Smooth muscle cell of bladder (primary cell): ENCODE data around the gene DDAH2. TPM values are rescaled to one million over a fixed set of nuclear protein-coding genes. Genes with fewer than 3 reads are reported as not detected.

Source experiments
- total RNA-seq: library from RNA; depleted of rRNA; stranded (reverse); fragments of >200 nt; gene quantifications from 2 replicates; pipeline ENCODE4 v1.2.3, GENCODE V29; 2014

DDAH2 gene
- 74.1 and 102 TPM in 2 replicates for total RNA-seq

GRCh38 chr6:31728767-31729514, at the start of gene DDAH2:
TSS of gene DDAH2 (minus strand) at chr6:31729299. CDS start at chr6:31729161, 138 bp downstream.

GRCh38 chr6:31776989-31777666, 48.0 kb upstream of the DDAH2 start, which contains the start of gene VWA7:
TSS of gene VWA7 (minus strand) at chr6:31777328. CDS start at chr6:31776779, 549 bp downstream.

DNA sequence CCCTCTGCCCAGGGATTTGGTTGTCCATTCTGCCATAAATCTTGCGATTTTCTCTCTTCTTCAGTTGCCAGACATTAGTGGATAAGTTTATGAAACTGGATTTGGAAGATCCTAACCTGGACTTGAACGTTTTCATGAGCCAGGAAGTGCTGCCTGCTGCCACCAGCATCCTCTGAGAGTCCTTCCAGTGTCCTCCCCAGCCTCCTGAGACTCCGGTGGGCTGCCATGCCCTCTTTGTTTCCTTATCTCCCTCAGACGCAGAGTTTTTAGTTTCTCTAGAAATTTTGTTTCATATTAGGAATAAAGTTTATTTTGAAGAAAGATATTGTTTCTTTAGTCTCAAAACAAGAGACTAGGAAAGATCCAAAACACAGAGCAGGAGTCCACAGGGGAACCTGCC, 33.3 kb upstream of the DDAH2 start, which contains the start of gene SAPCD1:
Gene SAPCD1 (plus strand): TSS at position 301 of the 400 bp plus-strand sequence. CDS start 399 bp downstream, outside the sequence.

GRCh38 chr6:31739639-31740396, 10.7 kb upstream of the DDAH2 start, which contains the start of gene MSH5:
TSS of gene MSH5 (plus strand) at chr6:31740005. CDS start at chr6:31740467, 462 bp downstream.

GRCh38 chr6:31736021-31736767, 7.1 kb upstream of the DDAH2 start, which contains the start of gene CLIC1:
TSS of gene CLIC1 (minus strand) at chr6:31736530. CDS start at chr6:31736300, 230 bp downstream.

DNA sequence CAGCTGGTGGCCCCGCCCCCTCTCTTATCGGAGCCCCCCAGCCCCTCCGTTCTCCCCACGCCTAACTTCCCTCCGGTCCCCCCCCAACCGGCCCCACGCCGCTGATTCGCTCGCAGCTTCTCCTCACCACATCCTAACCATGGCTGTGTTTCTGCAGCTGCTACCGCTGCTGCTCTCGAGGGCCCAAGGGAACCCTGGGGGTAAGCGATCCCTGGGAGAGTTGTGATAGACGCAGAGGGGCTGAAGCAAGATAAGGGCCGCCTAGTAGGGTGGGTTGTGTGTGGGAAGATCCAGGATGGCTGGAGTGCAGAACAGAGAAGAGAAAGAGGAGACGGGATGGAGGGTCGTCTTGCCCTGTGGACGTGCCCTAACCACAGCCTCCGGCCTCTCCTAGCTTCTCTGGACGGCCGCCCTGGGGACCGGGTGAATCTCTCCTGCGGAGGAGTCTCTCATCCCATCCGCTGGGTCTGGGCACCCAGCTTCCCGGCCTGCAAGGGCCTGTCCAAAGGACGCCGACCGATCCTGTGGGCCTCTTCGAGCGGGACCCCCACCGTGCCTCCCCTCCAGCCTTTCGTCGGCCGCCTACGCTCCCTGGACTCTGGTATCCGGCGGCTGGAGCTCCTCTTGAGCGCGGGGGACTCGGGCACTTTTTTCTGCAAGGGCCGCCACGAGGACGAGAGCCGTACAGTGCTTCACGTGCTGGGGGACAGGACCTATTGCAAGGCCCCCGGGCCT, 5.7 kb downstream of the DDAH2 start, which contains the start of gene MPIG6B:
Gene MPIG6B (plus strand): TSS at position 129 of the 735 bp plus-strand sequence. CDS start 11 bp downstream, at position 140.

GRCh38 chr6:31721351-31722020, 7.6 kb downstream of the DDAH2 start, which contains the start of gene LY6G6C:
TSS of gene LY6G6C (minus strand) at chr6:31721746. CDS start at chr6:31721679, 67 bp downstream.

GRCh38 chr6:31715022-31715958, 13.8 kb downstream of the DDAH2 start, which contains the start of gene LY6G6D:
TSS of gene LY6G6D (plus strand) at chr6:31715348. CDS start at chr6:31715356, 8 bp downstream.

DNA sequence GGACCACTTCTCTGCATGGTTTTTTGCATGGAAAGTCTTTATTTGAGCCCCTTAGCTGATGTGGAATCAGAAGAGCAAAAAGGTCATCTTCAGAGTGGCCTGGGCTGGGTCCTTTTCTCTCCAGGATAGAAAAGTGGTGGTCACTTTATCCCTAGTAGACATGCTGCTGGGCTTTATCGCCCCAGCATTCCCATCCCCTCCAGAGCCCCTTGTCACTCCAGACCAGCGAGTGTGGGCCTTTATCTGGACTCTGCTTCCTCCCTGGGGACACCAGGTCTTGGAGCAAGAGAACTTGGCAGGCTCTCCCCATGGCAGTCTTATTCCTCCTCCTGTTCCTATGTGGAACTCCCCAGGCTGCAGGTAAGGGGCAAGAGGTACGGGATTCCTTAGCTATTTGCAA, 22.5 kb downstream of the DDAH2 start, which contains the start of gene LY6G6F:
Gene LY6G6F (plus strand): TSS at position 268 of the 400 bp plus-strand sequence. CDS start 41 bp downstream, at position 309.

DNA sequence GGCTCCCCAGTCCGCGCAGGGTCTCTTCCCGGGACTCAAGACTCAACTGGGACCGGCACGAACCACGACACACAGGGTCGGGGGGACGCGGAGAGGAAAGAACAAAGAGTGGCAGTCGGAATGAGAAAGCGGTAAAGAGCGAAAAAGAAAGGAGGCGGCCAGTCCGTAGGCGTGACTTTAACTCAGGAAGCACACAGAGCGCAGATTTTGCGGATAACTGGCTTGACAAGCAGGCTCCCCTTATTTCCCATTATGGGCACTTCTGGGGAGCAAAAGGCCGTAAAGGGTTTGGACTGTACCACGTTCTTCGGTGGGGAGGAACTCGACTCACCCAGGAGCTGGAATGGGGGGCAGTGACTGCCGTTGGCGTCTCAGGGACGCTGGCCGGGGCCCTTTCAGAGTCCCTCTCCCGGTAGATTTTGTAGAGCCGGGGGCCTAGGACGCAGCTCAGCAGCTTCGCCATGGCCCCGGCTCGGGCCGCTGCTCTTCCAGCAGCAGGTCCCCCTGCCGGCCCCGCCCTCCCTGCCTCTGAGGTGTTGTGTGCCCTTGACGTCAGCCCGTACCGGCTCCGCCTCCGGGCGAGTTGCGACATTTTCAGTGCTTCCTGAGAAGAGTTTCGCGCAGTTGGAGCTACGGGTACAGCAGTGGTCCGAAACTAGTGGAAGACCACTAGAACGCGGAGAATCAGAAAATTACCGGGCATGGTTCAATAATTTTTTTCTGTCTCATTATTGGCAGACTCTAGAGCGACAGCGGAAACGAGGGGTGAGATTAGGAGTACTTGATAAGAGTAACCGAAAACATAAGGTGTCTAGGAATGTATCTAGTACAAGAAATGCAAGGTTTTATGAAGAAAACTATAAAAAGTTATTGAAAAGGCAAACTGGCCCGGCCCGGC, 26.0 kb downstream of the DDAH2 start, which contains the start of gene ABHD16A:
Gene ABHD16A (minus strand): TSS at position 506 of the 898 bp plus-strand sequence. CDS start 43 bp downstream, at position 463.

GRCh38 chr6:31680226-31681134, 48.6 kb downstream of the DDAH2 start, which contains the start of gene LY6G5C:
TSS of gene LY6G5C (minus strand) at chr6:31681067. CDS start at chr6:31680373, 694 bp downstream.

Other genes with a start within 250 kb of the DDAH2 start
- gene MICB, start 231.2 kb downstream of the DDAH2 start, total RNA-seq, result 8.2 and 8.4 TPM in 2 replicates
- not detected in 2 replicates for gene MCCD1, start 200.3 kb downstream of the DDAH2 start, total RNA-seq
- gene DDX39B, start 187.3 kb downstream of the DDAH2 start, total RNA-seq, result 317 and 461 TPM in 2 replicates
- 4.8 and 5.0 TPM in 2 replicates for gene ATP6V1G2, start 182.7 kb downstream of the DDAH2 start, total RNA-seq
- gene NFKBIL1, start 181.7 kb downstream of the DDAH2 start, total RNA-seq, result 27.3 and 31.5 TPM in 2 replicates
- not detected in 2 replicates for gene LTA, start 157.0 kb downstream of the DDAH2 start, total RNA-seq
- gene TNF, start 153.7 kb downstream of the DDAH2 start, total RNA-seq, result not detected in 2 replicates
- not detected in 2 replicates for gene LTB, start 146.9 kb downstream of the DDAH2 start, total RNA-seq
- gene LST1, start 143.0 kb downstream of the DDAH2 start, total RNA-seq, result not detected in 2 replicates
- not detected in 2 replicates for gene NCR3, start 136.3 kb downstream of the DDAH2 start, total RNA-seq
- not detected in 2 replicates for gene AIF1, start 114.1 kb downstream of the DDAH2 start, total RNA-seq
- gene PRRC2A, start 108.6 kb downstream of the DDAH2 start, total RNA-seq, result 18.6 and 21.4 TPM in 2 replicates
- gene BAG6, start 76.6 kb downstream of the DDAH2 start, total RNA-seq, result 64.6 and 88.0 TPM in 2 replicates
- gene APOM, start 73.4 kb downstream of the DDAH2 start, total RNA-seq, result 1.3 and 2.8 TPM in 2 replicates
- 17.9 and 23.8 TPM in 2 replicates for gene C6orf47, start 68.5 kb downstream of the DDAH2 start, total RNA-seq
- gene GPANK1, start 64.3 kb downstream of the DDAH2 start, total RNA-seq, result 13.4 and 14.3 TPM in 2 replicates
- 97.7 and 99.1 TPM in 2 replicates for gene CSNK2B, start 63.2 kb downstream of the DDAH2 start, total RNA-seq
- gene LY6G5B, start 59.3 kb downstream of the DDAH2 start, total RNA-seq, result 2.1 and 2.6 TPM in 2 replicates
- gene LY6G5C, start 48.2 kb downstream of the DDAH2 start, total RNA-seq, result 0.09 and 0.43 TPM in 2 replicates
- 65.4 and 70.2 TPM in 2 replicates for gene ABHD16A, start 26.0 kb downstream of the DDAH2 start, total RNA-seq
- gene LY6G6F, start 22.4 kb downstream of the DDAH2 start, total RNA-seq, result not detected in 2 replicates
- gene LY6G6D, start 14.0 kb downstream of the DDAH2 start, total RNA-seq, result not detected in 2 replicates
- gene LY6G6C, start 7.6 kb downstream of the DDAH2 start, total RNA-seq, result not detected in 2 replicates
- gene MPIG6B, start 5.9 kb downstream of the DDAH2 start, total RNA-seq, result not detected in 2 replicates
- 529 and 547 TPM in 2 replicates for gene CLIC1, start 7.2 kb upstream of the DDAH2 start, total RNA-seq
- gene MSH5, start 10.7 kb upstream of the DDAH2 start, total RNA-seq, result 3.2 and 3.3 TPM in 2 replicates
- gene SAPCD1, start 33.4 kb upstream of the DDAH2 start, total RNA-seq, result 0.28 TPM in 2 replicates
- gene VWA7, start 48.0 kb upstream of the DDAH2 start, total RNA-seq, result 0.14 and 0.28 TPM in 2 replicates
- gene VARS1, start 66.5 kb upstream of the DDAH2 start, total RNA-seq, result 36.0 and 38.7 TPM in 2 replicates
- gene LSM2, start 77.7 kb upstream of the DDAH2 start, total RNA-seq, result 22.3 and 27.3 TPM in 2 replicates
- gene HSPA1L, start 86.0 kb upstream of the DDAH2 start, total RNA-seq, result 1.7 and 1.9 TPM in 2 replicates
- gene HSPA1A, start 86.2 kb upstream of the DDAH2 start, total RNA-seq, result 63.6 and 87.8 TPM in 2 replicates
- 113 and 131 TPM in 2 replicates for gene HSPA1B, start 98.4 kb upstream of the DDAH2 start, total RNA-seq
- gene NEU1, start 133.5 kb upstream of the DDAH2 start, total RNA-seq, result 88.7 and 119 TPM in 2 replicates
- gene SLC44A4, start 149.7 kb upstream of the DDAH2 start, total RNA-seq, result not detected in 2 replicates
- gene EHMT2, start 168.4 kb upstream of the DDAH2 start, total RNA-seq, result 48.6 and 68.9 TPM in 2 replicates
- 3.8 and 7.2 TPM in 2 replicates for gene ZBTB12, start 172.8 kb upstream of the DDAH2 start, total RNA-seq
- gene C2, start 198.4 kb upstream of the DDAH2 start, total RNA-seq, result 5.4 and 8.4 TPM in 2 replicates
- 46.1 and 61.2 TPM in 2 replicates for gene CFB, start 216.8 kb upstream of the DDAH2 start, total RNA-seq
- 87.3 and 111 TPM in 2 replicates for gene NELFE, start 229.7 kb upstream of the DDAH2 start, total RNA-seq
- gene SKIC2, start 229.9 kb upstream of the DDAH2 start, total RNA-seq, result 54.3 and 84.7 TPM in 2 replicates
- gene DXO, start 242.8 kb upstream of the DDAH2 start, total RNA-seq, result 11.4 and 12.5 TPM in 2 replicates